ENCODE results near the gene GPA33.

Gene GPA33

DNA sequence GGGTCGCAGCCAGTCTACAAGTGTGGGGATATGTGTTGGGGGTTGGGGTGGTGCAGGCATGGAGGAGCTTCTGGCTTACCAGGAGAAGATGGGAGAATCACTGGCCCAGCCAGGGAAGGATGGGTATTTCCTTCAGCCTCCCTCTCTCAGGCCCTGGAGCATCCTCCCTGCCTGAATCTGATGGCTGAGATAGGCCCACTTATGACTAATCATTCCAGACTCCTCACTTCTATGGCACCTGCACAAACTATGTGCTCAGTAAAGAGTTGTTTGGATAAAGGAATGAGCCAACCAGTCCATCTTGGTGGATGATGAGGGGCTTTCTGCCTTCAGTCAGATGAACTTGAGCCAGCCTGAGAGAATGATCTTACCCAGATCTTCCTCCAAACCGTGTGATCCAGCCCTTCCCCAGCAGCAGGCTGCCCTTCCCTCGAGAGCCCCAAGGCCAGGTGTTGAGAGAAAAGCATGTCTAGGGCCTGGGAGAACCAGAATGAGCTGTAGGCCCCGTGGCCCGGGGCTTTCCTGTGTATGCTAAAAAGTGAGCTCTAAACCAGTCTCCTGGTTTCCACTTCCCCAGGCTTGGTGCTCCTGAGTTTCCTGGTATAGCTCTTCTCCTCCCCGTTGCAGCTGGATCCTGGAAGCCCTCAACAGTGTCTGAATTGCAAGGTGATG, 1.3 kb downstream of the GPA33 start:
- Histone ChIP-seq H3K9me3 (ENCODE audit: insufficient read depth, low read depth, low read length) (no peaks in the 10 kb centered on the region), H3K79me2 (ENCODE audit: control insufficient read depth, insufficient read depth, low read length, poor library complexity) (no peaks in the 10 kb centered on the region), H3K23ac (ENCODE audit: low read length) (no peak overlapping the region), H3K36me3 (ENCODE audit: control insufficient read depth in 1 of 2, insufficient read depth in 2 of 2, low read length in 2 of 2) (no peaks in the 10 kb centered on the region), H3K4ac (ENCODE audit: low read depth, low read length) (no peak overlapping the region), H3K4me3 (ENCODE audit: low read depth, low read length) (no peak overlapping the region), H4K8ac (ENCODE audit: low read depth, low read length) (no peak overlapping the region), H3K27me3 (ENCODE audit: insufficient read depth, low read length) (no peaks in the 10 kb centered on the region), H2AFZ (ENCODE audit: insufficient read depth, low read length, poor library complexity) (no peak overlapping the region), H3K14ac (ENCODE audit: low read length) (no peak overlapping the region), H2BK120ac (ENCODE audit: insufficient read depth, low read length, poor library complexity) (no peak overlapping the region), H3K18ac (ENCODE audit: low read length) (no peak overlapping the region), H4K12ac (ENCODE audit: low read depth, low read length) (no peak overlapping the region), H4K91ac (ENCODE audit: low read depth, low read length) (no peak overlapping the region), H3K4me1 (ENCODE audit: control insufficient read depth in 1 of 2, insufficient read depth in 2 of 2, low read length in 2 of 2) (peaks cover 3 to 8% of the 10 kb centered on the region in 2 experiments), H3K27ac (ENCODE audit: low read depth, low read length) (peak overlapping the region; percentile 17), H3K79me1 (ENCODE audit: low read length) (peaks cover 1% of the 10 kb centered on the region), H3K9ac (ENCODE audit: low read length) (no peak overlapping the region), H2BK5ac (ENCODE audit: low read depth, low read length, poor library complexity) (no peak overlapping the region), H3K4me2 (ENCODE audit: low read length) (no peak overlapping the region), H2AK5ac (ENCODE audit: low read length) (no peak overlapping the region), H2BK12ac (ENCODE audit: low read length) (no peak overlapping the region)
- WGBS (ENCODE audit: extremely low coverage, insufficient coverage, insufficient read length): no CpG with 5 or more reads among the region's 6 CpGs
- DNase-seq: peak; percentile 61 to 80

DNA sequence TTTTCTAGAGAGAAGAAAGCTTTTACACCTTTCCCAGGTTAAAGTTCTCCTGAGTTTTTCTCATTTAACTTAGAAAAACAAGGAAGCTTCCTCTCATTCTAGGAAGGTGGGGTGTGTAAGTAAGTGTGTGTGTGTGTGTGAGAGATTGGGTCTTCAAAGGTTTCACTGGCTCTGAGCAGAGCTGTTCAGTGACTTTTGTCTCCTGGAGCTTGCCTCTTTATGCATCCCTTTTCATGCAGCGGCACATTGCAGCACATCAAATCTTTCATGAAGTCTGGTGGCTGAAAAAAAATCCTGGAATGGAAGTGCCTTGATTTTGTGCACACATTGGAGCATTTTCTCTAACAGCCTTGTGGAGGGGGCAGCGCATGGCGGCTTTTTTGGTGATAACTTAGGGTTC, 3.4 kb downstream of the GPA33 start:
- Histone ChIP-seq H3K27me3 (ENCODE audit: insufficient read depth, low read length) (no peaks in the 10 kb centered on the region), H3K36me3 (ENCODE audit: control insufficient read depth in 1 of 2, insufficient read depth in 2 of 2, low read length in 2 of 2) (no peaks in the 10 kb centered on the region), H2AFZ (ENCODE audit: insufficient read depth, low read length, poor library complexity) (no peak overlapping the region), H3K4ac (ENCODE audit: low read depth, low read length) (no peak overlapping the region), H2BK12ac (ENCODE audit: low read length) (no peak overlapping the region), H4K8ac (ENCODE audit: low read depth, low read length) (no peak overlapping the region), H3K9ac (ENCODE audit: low read length) (no peak overlapping the region), H2AK5ac (ENCODE audit: low read length) (no peak overlapping the region), H3K4me2 (ENCODE audit: low read length) (no peak overlapping the region), H3K27ac (ENCODE audit: low read depth, low read length) (no peak overlapping the region), H3K79me1 (ENCODE audit: low read length) (peaks cover 4% of the 10 kb centered on the region), H3K79me2 (ENCODE audit: control insufficient read depth, insufficient read depth, low read length, poor library complexity) (no peaks in the 10 kb centered on the region), H3K4me1 (ENCODE audit: control insufficient read depth in 1 of 2, insufficient read depth in 2 of 2, low read length in 2 of 2) (peaks cover 14 to 19% of the 10 kb centered on the region in 2 experiments), H3K9me3 (ENCODE audit: insufficient read depth, low read depth, low read length) (no peaks in the 10 kb centered on the region), H3K18ac (ENCODE audit: low read length) (no peak overlapping the region), H3K4me3 (ENCODE audit: low read depth, low read length) (no peak overlapping the region), H3K14ac (ENCODE audit: low read length) (no peak overlapping the region), H2BK5ac (ENCODE audit: low read depth, low read length, poor library complexity) (no peak overlapping the region), H3K23ac (ENCODE audit: low read length) (no peak overlapping the region), H2BK120ac (ENCODE audit: insufficient read depth, low read length, poor library complexity) (no peak overlapping the region), H4K91ac (ENCODE audit: low read depth, low read length) (no peak overlapping the region), H4K12ac (ENCODE audit: low read depth, low read length) (no peak overlapping the region)
- no peak for DNase-seq
- WGBS (ENCODE audit: extremely low coverage, insufficient coverage, insufficient read length): no CpG with 5 or more reads among the region's 3 CpGs

DNA sequence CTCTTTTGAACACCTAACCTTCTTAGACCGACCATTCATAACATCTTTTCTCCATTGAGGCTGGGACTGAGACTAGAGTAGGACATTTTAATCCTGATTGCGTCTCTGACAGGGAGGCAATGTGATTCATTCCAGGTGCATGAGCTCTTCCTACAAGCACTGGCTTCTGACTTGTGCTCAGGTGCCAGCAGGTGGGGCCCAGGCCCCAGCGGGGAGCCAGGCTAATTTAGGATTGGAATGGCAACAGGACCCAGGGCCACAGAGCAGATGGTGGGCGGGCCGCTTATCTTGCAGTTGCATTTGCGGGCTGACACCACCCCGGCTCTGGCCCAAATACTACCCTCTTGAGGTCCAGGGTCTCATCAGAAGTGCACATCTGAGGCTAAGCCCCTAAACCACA, 4.1 kb downstream of the GPA33 start:
- no peak overlapping the region for H2BK120ac ChIP-seq (ENCODE audit: insufficient read depth, low read length, poor library complexity)
- no peak overlapping the region for H3K9ac ChIP-seq (ENCODE audit: low read length)
- peaks cover 4% of the 10 kb centered on the region for H3K79me1 ChIP-seq (ENCODE audit: low read length)
- no peaks in the 10 kb centered on the region for H3K79me2 ChIP-seq (ENCODE audit: control insufficient read depth, insufficient read depth, low read length, poor library complexity)
- no peak overlapping the region for H3K4me2 ChIP-seq (ENCODE audit: low read length)
- H3K4me3 ChIP-seq (ENCODE audit: low read depth, low read length): no peak overlapping the region
- no peak overlapping the region for H4K12ac ChIP-seq (ENCODE audit: low read depth, low read length)
- no peak overlapping the region for H3K23ac ChIP-seq (ENCODE audit: low read length)
- H2AK5ac ChIP-seq (ENCODE audit: low read length): peak overlapping the region; percentile 48
- no peak overlapping the region for H3K18ac ChIP-seq (ENCODE audit: low read length)
- no peak for DNase-seq
- no peak overlapping the region for H3K27ac ChIP-seq (ENCODE audit: low read depth, low read length)
- no peaks in the 10 kb centered on the region for H3K9me3 ChIP-seq (ENCODE audit: insufficient read depth, low read depth, low read length)
- H2BK12ac ChIP-seq (ENCODE audit: low read length): peak overlapping the region; percentile 15
- H3K4ac ChIP-seq (ENCODE audit: low read depth, low read length): no peak overlapping the region
- H4K91ac ChIP-seq (ENCODE audit: low read depth, low read length): no peak overlapping the region
- peaks cover 14 to 19% of the 10 kb centered on the region in 2 experiments for H3K4me1 ChIP-seq (ENCODE audit: control insufficient read depth in 1 of 2, insufficient read depth in 2 of 2, low read length in 2 of 2)
- no peaks in the 10 kb centered on the region for H3K36me3 ChIP-seq (ENCODE audit: control insufficient read depth in 1 of 2, insufficient read depth in 2 of 2, low read length in 2 of 2)
- WGBS (ENCODE audit: extremely low coverage, insufficient coverage, insufficient read length): no CpG with 5 or more reads among the region's 7 CpGs
- no peak overlapping the region for H2AFZ ChIP-seq (ENCODE audit: insufficient read depth, low read length, poor library complexity)
- no peaks in the 10 kb centered on the region for H3K27me3 ChIP-seq (ENCODE audit: insufficient read depth, low read length)
- no peak overlapping the region for H4K8ac ChIP-seq (ENCODE audit: low read depth, low read length)
- no peak overlapping the region for H3K14ac ChIP-seq (ENCODE audit: low read length)
- H2BK5ac ChIP-seq (ENCODE audit: low read depth, low read length, poor library complexity): no peak overlapping the region

DNA sequence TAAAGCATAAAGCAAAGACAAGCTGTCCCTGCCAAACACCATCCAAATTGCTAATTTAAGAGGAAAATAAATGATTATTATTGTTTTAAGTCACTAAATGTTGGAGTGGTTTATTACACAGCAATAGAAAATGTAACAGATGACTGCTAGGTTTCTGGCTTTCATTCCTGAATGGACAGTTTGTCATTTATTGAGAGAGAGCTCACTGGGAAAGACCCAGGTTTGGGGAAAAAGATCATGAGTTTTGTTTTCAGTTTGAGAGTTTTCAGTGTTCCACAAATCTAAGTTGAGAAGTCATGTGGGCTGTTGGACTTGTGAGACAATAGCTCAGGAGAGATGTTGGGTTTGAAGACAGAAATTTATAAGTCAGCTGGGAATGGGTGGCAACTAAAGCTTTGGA, 5.4 kb downstream of the GPA33 start:
- H4K91ac ChIP-seq (ENCODE audit: low read depth, low read length): no peak overlapping the region
- H3K9me3 ChIP-seq (ENCODE audit: insufficient read depth, low read depth, low read length): no peaks in the 10 kb centered on the region
- no peak overlapping the region for H3K23ac ChIP-seq (ENCODE audit: low read length)
- H2AK5ac ChIP-seq (ENCODE audit: low read length): no peak overlapping the region
- H3K4ac ChIP-seq (ENCODE audit: low read depth, low read length): no peak overlapping the region
- no peaks in the 10 kb centered on the region for H3K79me2 ChIP-seq (ENCODE audit: control insufficient read depth, insufficient read depth, low read length, poor library complexity)
- H2BK5ac ChIP-seq (ENCODE audit: low read depth, low read length, poor library complexity): no peak overlapping the region
- H3K9ac ChIP-seq (ENCODE audit: low read length): no peak overlapping the region
- no peak overlapping the region for H2AFZ ChIP-seq (ENCODE audit: insufficient read depth, low read length, poor library complexity)
- H3K4me3 ChIP-seq (ENCODE audit: low read depth, low read length): no peak overlapping the region
- H2BK120ac ChIP-seq (ENCODE audit: insufficient read depth, low read length, poor library complexity): no peak overlapping the region
- H4K12ac ChIP-seq (ENCODE audit: low read depth, low read length): no peak overlapping the region
- H3K27ac ChIP-seq (ENCODE audit: low read depth, low read length): no peak overlapping the region
- H3K27me3 ChIP-seq (ENCODE audit: insufficient read depth, low read length): no peaks in the 10 kb centered on the region
- no peak overlapping the region for H3K4me2 ChIP-seq (ENCODE audit: low read length)
- H3K18ac ChIP-seq (ENCODE audit: low read length): no peak overlapping the region
- no peaks in the 10 kb centered on the region for H3K36me3 ChIP-seq (ENCODE audit: control insufficient read depth in 1 of 2, insufficient read depth in 2 of 2, low read length in 2 of 2)
- H3K79me1 ChIP-seq (ENCODE audit: low read length): peaks cover 4% of the 10 kb centered on the region
- DNase-seq: no peak
- no peak overlapping the region for H2BK12ac ChIP-seq (ENCODE audit: low read length)
- no peak overlapping the region for H4K8ac ChIP-seq (ENCODE audit: low read depth, low read length)
- H3K4me1 ChIP-seq (ENCODE audit: control insufficient read depth in 1 of 2, insufficient read depth in 2 of 2, low read length in 2 of 2): peaks cover 14 to 18% of the 10 kb centered on the region in 2 experiments
- H3K14ac ChIP-seq (ENCODE audit: low read length): no peak overlapping the region

All from trophoblast cell (in vitro differentiated cells and primary cell).